HG02798 (cell line): ENCODE measurements around the gene DIO2.

Source experiments
- ATAC-seq: cut with Tn5 transposase; IDR thresholded peaks from one replicate; pipeline ENCODE4 v1.9.1; 2021; ENCODE audit warnings: mild to moderate bottlenecking; ENCODE audit not compliant: unreplicated experiment, poor library complexity

Gene DIO2

DNA sequence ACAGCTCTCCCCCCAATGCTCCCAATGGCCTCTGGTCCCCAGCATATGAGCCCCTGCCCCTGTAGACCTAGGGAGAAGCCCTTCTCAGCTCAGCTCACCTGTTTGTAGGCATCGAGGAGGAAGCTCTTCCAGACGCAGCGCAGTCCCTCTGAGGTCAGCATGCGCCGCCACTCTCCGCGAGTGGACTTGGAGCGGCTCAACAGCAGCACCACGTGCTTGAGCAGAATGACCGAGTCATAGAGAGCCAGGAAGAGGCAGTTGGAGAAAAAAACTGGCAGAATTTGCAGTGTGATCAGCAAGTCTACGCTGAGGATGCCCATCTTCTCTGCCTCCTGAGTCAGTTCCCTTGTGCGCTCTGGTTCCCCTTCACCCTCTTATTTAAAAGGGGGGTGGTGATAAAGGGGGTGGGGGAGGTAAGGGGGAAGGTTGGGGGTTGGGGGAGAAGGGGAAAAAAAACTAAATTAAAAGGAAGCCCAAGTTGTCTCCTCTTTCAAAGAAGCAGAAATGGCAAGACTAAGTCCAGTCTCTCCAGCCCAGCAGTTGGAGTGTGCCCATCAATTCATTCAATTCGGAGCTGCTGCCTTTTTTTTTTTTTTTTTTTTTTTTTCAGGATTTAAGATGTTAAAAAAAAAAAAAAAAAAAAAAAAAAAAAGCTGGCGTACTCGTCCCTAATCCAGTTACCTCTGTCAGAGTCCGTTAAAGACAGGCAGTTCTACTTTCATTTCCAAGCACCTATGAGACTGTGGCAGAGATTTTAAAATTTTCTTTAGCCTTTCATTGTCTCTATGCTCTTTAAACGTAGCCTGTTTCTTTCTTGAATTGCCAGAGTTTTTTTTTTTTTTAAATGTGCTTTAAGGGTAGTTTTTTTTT is at the start of gene DIO2:
TSS of gene DIO2 (minus strand) at position 352 of the 870 bp plus-strand sequence. CDS start at position 320, 32 bp downstream.
- no peak for ATAC-seq

DNA sequence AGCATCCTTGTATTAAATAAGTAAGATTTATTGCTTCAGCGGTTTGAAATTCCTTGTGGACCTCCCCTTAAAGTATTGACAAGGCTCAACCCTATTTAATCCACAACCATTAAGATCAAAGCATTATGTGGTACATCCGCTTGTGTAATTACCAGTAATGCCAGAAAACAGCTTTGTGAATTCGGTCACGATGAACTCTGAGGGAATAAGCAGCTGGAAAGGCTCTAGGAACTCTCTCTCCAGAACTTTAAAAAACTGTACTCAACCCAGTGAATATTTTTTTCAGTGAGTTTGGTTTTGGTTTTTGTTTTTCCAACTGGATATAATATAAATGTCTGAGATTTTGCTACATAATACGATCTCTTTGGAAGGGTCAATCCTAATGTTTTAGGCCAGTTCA is 49.3 kb upstream of the DIO2 start:
- no peak for ATAC-seq

DNA sequence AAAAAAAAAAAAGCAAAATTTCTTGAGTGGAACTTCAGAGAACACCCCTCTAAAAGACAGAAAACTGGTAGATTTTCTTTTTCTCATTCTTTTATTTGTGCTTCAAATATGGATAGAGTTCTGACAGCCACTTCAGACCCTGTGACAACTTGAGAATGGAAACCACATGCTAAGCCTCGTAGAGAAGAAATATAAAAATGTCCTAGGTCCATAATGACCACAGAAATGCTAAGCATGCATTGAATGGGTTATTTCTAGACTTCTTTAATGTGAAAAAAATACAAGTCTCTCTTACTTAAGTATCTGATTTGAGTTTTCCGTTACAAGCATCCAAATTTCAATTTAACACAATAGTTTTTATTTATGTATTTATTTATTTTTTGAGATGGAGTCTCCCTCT is 28.3 kb upstream of the DIO2 start:
- no peak for ATAC-seq

DNA sequence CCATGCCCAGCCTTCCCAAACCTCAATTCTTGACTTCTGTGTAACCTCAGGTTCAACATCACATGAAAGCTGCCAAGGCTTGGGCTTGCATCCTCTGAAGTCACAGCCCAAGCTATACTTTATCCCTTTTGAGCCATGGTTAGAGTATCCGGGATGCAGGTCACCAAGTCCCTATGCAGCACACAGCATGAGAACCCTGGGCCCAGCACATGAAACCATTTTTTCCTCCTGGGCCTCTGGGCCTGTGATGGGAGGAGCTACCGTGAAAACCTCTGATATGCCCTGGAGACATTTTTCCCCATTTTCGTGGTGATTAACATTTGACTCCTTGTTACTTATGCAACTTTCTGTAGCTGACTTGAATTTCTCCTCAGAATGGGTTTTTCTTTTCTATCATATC is 25.8 kb upstream of the DIO2 start:
- ATAC-seq: no peak

DNA sequence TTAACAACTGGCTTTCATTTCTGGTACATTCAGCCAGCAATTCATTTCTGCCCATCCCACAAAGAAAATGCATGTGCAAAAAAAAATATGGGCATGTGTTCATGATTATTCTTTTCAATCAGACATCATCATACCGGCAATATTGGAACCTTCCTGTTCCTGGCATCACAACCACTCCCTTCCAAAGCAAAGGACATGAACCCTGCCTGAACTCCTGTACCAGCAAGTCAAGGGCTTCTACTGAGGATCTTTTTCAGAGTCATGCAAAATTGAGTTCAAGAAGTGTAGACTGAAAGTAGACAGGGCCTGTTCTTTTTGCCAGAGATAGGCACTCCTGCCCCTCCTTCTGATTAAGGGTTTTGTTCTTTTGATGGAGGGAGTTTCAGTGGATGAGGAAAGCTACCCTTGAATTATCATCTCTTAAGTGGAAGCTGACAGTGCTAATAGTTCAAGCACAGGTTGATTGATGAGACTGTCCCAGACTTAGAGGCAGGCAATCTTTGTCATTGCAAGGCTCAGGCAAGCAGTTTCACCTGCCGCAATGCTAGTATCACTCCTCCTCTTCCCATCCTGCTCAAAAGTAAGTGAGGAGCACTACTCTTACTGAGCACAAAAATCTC is 22.3 kb upstream of the DIO2 start:
- no peak for ATAC-seq

DNA sequence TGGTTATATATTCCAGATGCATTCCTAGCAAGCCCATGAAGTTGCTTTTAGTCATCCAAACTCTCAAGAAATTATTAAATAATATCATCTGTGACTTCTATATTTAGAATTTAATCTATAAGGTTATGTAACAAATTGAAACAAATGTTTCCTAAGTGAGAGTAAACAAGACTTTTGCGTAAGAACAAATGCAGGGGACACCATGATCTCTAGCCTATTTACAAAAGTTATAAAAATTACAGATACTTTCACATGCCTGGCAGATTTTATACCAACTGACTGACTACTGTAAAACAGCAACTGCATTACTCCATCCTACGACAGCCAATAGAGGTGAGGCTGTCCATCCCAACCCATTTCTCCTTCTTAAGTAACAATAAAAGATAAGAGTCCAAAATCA is 20.4 kb upstream of the DIO2 start:
- ATAC-seq: no peak

DNA sequence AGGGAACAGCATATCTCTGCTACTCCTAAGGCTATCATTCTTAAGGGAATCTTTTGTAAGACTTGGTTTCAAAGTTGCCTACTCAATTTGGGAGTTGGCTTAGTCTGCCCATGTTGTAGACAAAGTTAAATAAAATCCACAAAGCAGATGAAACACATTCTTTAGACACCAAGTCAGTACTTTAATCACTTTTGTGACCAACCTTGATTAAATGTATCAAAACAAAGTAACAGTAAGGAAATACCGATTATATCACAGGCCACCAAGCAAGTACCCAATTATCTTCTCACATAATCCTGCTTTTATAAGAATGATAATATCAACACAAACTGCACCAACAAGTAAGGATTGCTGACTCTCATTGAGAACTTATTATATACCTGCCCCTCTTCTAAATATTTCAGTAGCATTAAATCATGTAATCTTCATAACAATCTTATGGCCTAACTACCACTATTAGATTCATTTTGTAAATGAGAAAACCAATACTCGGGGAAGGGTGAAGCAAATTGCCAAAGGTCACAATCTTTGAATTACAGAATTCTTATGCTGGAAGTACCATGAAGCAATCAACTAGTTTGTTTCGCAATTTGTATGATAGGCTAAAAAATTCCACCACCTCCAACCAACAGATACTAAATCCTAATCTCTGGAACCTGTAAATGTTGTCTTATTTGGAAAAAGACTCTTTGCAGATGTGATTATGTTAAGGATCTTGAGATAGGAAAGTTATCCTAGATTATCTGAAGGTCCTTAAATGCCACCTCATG is 12.6 kb upstream of the DIO2 start:
- ATAC-seq: no peak

DNA sequence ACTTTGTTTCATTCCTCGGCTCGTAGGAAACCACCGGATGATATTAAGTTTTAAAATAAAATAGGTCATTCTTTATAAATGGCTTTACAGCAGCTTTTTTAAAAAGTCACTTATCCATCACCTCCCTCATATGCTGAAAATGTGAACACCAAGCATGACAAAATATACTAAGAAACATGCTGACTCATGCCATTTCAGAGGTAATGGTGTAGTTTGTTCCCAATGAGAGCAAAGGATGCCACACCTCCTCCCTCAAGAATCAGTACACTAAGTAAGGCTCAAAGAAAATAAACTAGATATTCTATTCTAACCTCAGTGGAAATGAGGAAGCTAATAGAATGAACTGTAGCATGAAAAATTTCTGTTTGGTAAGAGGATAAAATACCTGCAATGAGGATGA is 5.5 kb upstream of the DIO2 start:
- no peak for ATAC-seq

DNA sequence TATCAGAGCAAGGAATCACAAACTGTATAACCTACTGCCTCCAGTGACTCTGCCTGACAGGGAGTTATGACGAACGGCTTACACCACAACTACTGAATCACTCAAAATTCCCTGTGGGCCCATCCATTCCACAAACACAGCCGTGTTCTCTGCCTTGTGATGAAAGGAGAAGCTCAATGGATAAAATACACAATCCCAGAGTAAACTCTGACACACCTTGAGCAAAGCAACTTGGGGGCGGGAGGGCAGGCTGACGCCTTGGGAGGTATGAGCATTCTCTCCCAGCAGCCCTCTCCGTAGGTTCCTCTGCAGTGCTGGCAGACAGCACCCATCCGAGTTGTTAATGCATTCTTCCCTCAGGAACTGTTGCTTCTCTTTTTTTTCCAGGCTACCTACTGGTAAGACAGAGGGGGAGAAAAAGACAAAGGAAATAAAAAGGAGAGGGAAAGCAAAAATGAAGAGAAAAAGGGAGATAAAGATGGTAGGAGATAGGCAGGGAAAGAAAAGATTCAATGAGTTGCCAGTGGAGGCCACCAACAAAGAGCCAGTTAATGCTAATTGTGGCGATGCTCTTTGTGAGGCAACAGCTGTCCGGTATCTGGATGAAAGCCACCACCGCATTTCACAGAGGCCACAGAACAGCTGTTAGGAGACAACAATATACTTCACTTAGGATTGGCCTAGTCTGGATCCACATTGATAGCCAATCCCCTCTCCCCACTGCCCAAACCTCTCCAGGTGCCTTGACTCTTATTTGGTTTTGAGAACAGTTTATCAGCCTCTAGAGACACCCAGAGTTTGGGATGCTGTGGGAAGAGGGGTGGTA is 4.7 kb upstream of the DIO2 start:
- ATAC-seq: no peak

DNA sequence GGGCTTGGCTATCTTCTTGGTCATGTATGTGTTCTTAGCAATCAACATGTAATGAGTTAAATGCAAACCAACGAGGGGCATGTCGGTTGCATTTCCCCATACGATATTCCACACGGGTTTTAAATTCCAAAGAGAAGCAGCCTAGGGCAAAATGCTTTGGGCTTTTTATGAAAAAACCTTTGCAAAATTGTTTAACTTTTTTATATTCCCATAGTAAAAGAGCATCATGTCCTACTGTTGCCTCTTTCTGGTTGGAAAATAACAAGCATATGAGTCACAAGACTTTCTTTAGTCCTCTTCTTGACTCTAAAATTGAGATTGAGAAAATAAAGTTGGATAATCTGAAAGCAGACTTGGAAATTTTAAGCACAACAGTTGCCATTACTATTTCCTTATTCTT is 3.8 kb upstream of the DIO2 start:
- no peak for ATAC-seq

DNA sequence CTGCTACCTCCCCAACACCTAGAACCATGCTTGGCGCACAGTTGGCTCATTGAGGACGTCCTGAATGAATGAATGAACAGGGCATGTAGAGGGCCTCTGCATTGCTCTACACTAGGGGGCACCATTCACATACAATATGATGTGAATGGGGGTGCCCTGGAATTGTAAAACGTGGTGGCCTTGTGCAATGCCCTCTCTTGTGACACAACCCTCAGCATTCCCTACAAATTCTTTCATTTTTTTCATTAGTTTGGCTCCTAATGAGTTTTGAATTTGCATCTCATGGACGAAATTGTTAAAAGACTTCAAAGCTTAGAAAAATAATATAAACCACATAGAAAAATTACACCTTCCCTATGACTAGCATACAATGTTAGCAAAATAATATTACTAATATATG is 2.3 kb upstream of the DIO2 start:
- ATAC-seq: peak; percentile 76

DNA sequence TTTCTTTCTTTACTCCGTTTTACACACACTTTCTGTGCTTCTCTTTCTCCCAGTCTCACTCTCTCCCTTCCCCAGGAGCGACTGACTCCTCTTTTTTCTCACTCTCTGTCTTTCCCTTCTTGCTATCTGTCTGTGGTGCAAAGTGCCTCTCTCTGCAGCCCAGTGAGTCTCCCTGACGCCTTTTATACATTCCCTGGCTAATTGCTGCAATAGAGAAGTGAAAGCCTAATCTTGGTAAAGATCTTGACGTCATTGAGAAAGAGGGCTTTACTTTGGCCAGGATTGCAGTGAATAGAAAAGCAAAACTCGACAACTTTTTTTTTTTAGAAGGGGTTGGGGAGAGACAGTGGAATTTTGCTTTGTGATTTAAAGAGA is 706 bp upstream of the DIO2 start:
- no peak for ATAC-seq

DNA sequence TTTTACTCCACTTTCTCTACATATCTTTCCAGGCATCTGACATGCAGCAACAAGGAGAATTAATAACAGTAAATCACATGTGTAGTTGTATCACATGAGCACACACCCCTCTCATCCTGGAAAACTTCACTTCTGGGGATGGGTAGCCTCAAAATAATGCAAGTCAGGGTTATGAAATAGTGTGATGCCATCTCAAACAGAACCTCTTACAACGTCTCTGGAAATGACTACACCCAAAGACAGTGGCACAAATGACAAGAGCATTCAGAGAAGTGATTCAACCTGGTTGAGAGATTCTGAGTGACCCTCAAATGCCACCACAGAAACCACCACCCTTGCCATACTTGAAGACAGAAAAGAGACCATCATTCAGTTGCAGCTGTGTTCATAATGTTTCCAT is 2.8 kb downstream of the DIO2 start:
- ATAC-seq: no peak

DNA sequence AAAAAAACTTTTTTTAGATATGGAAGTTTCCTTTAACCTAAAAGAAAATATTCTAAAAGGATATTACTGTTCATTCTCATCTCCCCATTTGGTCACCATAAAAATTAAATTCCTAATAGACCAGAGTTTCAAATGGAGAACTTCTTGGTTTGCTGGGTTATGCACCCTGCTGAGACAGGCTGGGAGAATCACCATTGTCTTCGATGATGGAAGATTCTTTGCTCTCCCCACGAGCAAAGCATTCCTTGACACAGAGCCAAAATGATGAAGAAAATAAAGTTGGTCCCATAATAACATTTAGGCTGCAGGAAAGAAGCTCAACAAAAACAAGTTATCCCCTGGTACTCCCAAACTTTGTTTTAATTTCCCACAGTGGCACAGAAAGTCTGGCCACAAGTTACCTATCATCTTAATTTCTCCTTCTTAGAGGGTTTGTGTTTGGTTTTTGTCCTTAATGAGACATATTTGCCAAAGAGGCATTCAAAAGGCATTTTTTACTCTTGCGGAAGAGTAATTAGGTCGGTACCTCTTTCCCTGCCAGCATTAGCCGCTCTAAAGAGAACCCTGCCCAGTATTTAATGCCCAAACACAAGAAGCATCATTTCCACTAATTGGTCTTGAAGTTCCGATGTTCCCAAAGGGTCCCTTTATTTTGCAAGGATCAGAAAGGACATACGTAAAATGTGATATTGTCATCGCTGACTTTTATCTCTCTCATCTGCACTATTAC is 4.8 kb downstream of the DIO2 start:
- no peak for ATAC-seq

DNA sequence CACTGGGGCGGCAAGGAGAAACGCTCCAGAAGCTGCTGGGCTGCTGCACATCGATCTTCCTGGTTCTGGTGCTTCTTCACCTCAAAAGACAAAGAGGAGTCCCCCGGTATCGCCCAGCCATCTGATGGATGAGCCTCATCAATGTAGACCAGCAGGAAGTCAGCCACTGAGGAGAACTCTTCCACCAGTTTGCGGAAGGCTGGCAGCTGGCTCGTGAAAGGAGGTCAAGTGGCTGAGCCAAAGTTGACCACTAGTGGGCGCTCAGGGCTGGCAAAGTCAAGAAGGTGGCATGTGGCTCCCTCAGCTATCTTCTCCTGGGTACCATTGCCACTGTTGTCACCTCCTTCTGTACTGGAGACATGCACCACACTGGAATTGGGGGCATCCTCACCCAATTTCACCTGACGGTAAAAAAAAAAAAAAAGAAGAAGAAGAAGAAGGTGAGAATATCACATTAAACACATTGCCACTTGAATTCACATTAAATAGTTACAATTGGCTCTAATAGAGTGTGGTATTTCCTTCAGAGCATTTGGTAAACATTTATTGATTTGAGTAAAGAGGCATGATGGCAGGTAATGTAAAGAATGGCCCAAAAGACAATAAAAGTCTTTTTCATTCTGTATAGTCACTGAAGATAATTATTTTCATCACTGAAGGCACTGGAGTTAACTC is 8.3 kb downstream of the DIO2 start:
- ATAC-seq: no peak

DNA sequence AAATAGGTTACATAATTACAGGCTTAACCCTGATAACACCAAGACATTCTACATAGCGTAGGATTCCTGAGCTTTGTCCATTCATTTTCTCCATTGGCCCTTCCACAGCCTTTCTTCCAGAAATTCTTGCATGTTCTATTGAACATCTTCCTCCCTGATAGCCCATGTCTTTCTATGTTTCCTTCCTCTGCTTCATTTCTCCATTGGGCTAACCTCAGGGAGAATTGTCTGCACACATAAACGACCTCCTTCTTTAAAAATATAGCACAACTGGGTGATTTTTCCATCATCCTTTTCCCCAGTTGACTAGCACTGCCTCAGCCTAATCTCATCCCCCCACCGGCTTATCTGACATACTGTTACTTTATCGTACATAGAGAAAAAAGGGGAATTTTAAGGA is 11.2 kb downstream of the DIO2 start:
- no peak for ATAC-seq

DNA sequence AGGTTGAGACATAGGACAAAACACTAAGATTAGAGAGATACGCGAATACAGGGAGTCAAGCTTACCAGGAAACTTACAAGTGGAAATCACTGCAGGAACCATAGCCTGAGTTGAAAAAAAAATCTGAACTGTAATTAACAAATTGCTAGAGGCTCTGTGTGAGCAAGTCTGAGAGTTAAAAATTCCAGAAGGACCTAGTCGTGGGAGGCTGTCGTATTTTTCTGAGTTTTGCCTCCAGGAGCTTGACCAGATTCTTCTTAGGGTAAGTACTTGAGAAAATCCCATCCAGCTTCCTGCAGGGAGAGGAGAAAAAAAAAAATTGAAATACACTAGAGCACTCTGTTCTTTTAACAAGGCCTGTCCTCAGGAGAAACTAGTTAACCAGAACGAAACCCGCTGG is 22.7 kb downstream of the DIO2 start:
- no peak for ATAC-seq

DNA sequence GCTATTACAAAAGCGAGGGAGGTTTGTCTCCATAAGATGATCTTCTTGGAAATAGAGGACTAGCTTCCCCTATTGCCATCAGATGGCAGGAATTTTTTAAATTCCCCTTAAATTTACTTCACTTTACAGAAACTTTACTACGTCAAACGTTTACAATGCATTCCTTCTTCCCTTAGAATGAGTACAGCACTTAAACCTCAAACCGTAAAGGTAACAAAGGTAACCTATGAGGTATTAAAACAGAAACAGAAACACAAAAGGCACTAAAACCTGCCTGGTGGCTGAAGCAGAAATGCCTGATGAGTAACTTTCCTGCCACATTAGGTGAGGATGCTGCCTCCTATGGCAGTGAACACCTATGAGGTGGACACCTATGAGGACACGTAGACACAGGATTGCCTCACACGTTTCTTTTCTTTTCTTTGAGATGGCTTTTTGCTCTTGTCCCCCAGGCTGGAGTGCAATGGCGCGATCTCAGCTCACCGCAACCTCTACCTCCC is 25.0 kb downstream of the DIO2 start:
- ATAC-seq: no peak

DNA sequence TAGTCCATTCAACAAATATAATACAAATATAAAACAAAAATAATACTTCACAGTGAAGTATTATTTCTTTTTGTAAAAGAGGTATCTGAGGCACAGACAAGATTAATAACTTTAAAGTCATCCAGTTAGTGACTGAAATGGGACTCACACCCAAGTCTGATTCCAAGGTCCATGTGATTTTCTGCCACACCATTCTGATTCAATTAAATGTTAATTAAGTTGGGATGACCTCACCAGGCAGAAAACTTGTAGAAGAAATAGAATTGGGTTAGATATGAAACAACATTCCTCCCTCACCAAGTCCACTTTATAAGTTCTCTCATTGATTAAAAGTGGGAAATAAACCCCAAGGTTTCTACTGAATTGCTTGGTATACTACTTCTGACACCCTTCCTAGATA is 34.4 kb downstream of the DIO2 start:
- ATAC-seq: no peak
